WTC11 (cell line): ENCODE measurements around the gene SRM. TPM values are rescaled to one million over a fixed set of nuclear protein-coding genes. Genes with fewer than 3 reads are reported as not detected.
"Not testable (repeated sequence)": the region's sequence is repeated elsewhere in the genome, so short reads cannot be mapped to it uniquely, and the experiment has no call there.

ENCODE experiments used
- ATAC-seq: fragments of 200-7000 bp; cut with Tn5 transposase; 2 replicates; pipeline ENCODE4 v1.10.0; 2021; ENCODE audit warnings: mild to moderate bottlenecking, moderate library complexity
- CTCF ChIA-PET: fragments of 300-600 bp; sonication (Branson Sonifier 250); formaldehyde crosslinking; loops from one replicate; lab custom pipeline; 2021; ENCODE audit warnings: antibody characterized with exemption; lab: Charles Lee
- POLR2A ChIA-PET: fragments of 350-600 bp; sonication (Branson Sonifier 250); formaldehyde crosslinking; loops from one replicate; lab custom pipeline; 2021; ENCODE audit warnings: antibody characterized with exemption; lab: Charles Lee
- DNase-seq: peaks from one replicate; pipeline ENCODE4 v3.0.0; 2021; ENCODE audit warnings: low spot score
- H3K27ac Mint-ChIP-seq: 2 replicates; pipeline ENCODE4 v1.8.0; 2021; ENCODE audit warnings: mixed read lengths
- H3K27me3 Mint-ChIP-seq: 2 replicates; pipeline ENCODE4 v1.8.0; 2021; ENCODE audit warnings: low read depth, mild to moderate bottlenecking, moderate library complexity, mixed read lengths
- H3K36me3 Mint-ChIP-seq: 2 replicates; pipeline ENCODE4 v1.8.0; 2021; ENCODE audit warnings: mixed read lengths
- H3K4me1 Mint-ChIP-seq: 2 replicates; pipeline ENCODE4 v1.8.0; 2022; ENCODE audit warnings: mixed read lengths
- H3K4me3 Mint-ChIP-seq: 2 replicates; pipeline ENCODE4 v1.8.0; 2021; ENCODE audit warnings: mild to moderate bottlenecking, moderate library complexity, mixed read lengths
- H3K9me3 Mint-ChIP-seq: 2 replicates; pipeline ENCODE4 v1.8.0; 2021; ENCODE audit warnings: mixed read lengths
- AFF4 ChIP-seq: sonication (generic); formaldehyde crosslinking; IDR thresholded peaks from 2 replicates; pipeline ENCODE4 v1.8.1; 2023; ENCODE audit warnings: mild to moderate bottlenecking, missing genetic modification reagents, borderline replicate concordance
- CBFB ChIP-seq: sonication (generic); formaldehyde crosslinking; IDR thresholded peaks from 2 replicates; pipeline ENCODE4 v1.8.1; 2022; ENCODE audit warnings: mild to moderate bottlenecking, low read depth, missing genetic modification reagents
- ELF4 ChIP-seq: sonication (generic); formaldehyde crosslinking; IDR thresholded peaks from 2 replicates; pipeline ENCODE4 v1.8.1; 2022; ENCODE audit warnings: low read depth, mild to moderate bottlenecking, moderate library complexity, missing genetic modification reagents
- EMX1 ChIP-seq: fragments of 250-450 bp; sonication (Bioruptor Pico); IDR thresholded peaks from 2 replicates; pipeline ENCODE4 v1.8.0; 2021; ENCODE audit warnings: mild to moderate bottlenecking
- OVOL2 ChIP-seq: fragments of 250-450 bp; sonication (Bioruptor Pico); IDR thresholded peaks from 2 replicates; pipeline ENCODE4 v1.9.0; 2021; ENCODE audit warnings: mild to moderate bottlenecking, borderline replicate concordance
- TEAD1 ChIP-seq: sonication (generic); formaldehyde crosslinking; IDR thresholded peaks from 2 replicates; pipeline ENCODE4 v1.8.0; 2022; ENCODE audit warnings: mild to moderate bottlenecking, missing genetic modification reagents
- TP53 ChIP-seq: sonication (generic); formaldehyde crosslinking; IDR thresholded peaks from 2 replicates; pipeline ENCODE4 v1.8.1; 2023; ENCODE audit warnings: mild to moderate bottlenecking, missing genetic modification reagents
- ZNF396 ChIP-seq: fragments of 250-450 bp; sonication (Bioruptor Pico); IDR thresholded peaks from 2 replicates; pipeline ENCODE4 v1.8.0; 2021; ENCODE audit warnings: mild to moderate bottlenecking, moderate library complexity, borderline replicate concordance
- total RNA-seq: library from RNA; stranded (reverse); gene quantifications from 3 replicates; pipeline ENCODE4 v1.2.3, GENCODE V29; 2021
- TF ChIP-seq, protein P1 (sequence below): fragments of 250-450 bp; sonication (Bioruptor Pico); IDR thresholded peaks from 2 replicates; pipeline ENCODE4 v2.1.2; 2022; ENCODE audit warnings: mild to moderate bottlenecking, moderate library complexity
- TF ChIP-seq, protein P2 (sequence below): fragments of 250-450 bp; sonication (Bioruptor Pico); IDR thresholded peaks from 2 replicates; pipeline ENCODE4 v1.8.0; 2021; ENCODE audit warnings: mild to moderate bottlenecking
- TF ChIP-seq, protein P3 (sequence below): sonication (generic); formaldehyde crosslinking; IDR thresholded peaks from 2 replicates; pipeline ENCODE4 v1.8.0; 2023; ENCODE audit warnings: missing genetic modification reagents
- TF ChIP-seq, protein P4 (sequence below): sonication (generic); formaldehyde crosslinking; IDR thresholded peaks from 2 replicates; pipeline ENCODE4 v1.8.0; 2023; ENCODE audit warnings: missing genetic modification reagents, mild to moderate bottlenecking, borderline replicate concordance

SRM gene
- total RNA-seq, 1 experiment from 2014 or later = 200 TPM

DNA sequence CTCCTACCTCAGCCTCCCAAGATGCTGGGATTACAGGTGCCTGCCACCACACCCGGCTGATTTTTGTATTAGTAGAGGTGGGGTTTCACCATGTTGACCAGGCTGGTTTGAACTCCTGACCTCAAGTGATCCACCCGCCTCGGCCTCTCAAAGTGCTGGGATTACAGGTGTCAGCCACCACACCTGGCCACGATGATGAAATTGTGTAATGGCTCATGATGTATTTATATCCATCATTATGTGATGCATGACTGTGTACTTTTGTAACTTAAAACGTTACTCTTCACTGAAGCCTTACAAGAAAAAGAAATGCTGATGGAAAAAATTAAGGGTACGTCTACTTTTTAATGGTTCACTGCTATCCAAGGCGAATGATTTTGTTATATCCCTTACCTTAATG, 39.8 kb downstream of the SRM start (continued):
- TF ChIP-seq AFF4 (CRISPR knock-in tag) = no peak

- H3K9me3 Mint-ChIP-seq, POLR2A ChIA-PET, CTCF ChIA-PET, ATAC-seq, H3K27ac Mint-ChIP-seq, DNase-seq, H3K4me1 Mint-ChIP-seq, H3K27me3 Mint-ChIP-seq, H3K4me3 Mint-ChIP-seq: not testable (repeated sequence)
- peaks cover 89% of the 10 kb centered on the region for H3K36me3 Mint-ChIP-seq
Measured at GRCh38 chr1:11019358-11019757, 40.5 kb downstream of the SRM start.

- TF ChIP-seq EMX1 (CRISPR knock-in tag) = 0 out of 2 replicates have a peak, but pooled peaks have one; percentile 34
- TF ChIP-seq, protein P1, sequence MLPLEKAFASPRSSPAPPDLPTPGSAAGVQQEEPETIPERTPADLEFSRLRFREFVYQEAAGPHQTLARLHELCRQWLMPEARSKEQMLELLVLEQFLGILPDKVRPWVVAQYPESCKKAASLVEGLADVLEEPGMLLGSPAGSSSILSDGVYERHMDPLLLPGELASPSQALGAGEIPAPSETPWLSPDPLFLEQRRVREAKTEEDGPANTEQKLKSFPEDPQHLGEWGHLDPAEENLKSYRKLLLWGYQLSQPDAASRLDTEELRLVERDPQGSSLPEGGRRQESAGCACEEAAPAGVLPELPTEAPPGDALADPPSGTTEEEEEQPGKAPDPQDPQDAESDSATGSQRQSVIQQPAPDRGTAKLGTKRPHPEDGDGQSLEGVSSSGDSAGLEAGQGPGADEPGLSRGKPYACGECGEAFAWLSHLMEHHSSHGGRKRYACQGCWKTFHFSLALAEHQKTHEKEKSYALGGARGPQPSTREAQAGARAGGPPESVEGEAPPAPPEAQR (CRISPR knock-in tag) = no peak
- Mint-ChIP-seq H3K4me1 (peaks cover 22% of the 10 kb centered on the region), H3K27me3 (no peaks in the 10 kb centered on the region), H3K9me3 (no peaks in the 10 kb centered on the region), H3K36me3 (peaks cover 40% of the 10 kb centered on the region), H3K27ac (peak overlapping the region; percentile 91), H3K4me3 (peak overlapping the region; percentile 91)
- ATAC-seq = 0 out of 2 replicates have a peak, but pooled peaks have one; percentile 2
- ChIA-PET CTCF (no interaction called here), POLR2A (no interaction called here)
- DNase-seq = no peak
Measured at GRCh38 chr1:11013160-11013531, 46.7 kb downstream of the SRM start.

GRCh38 chr1:11012260-11013159, 47.3 kb downstream of the SRM start, which contains the start of gene TARDBP:
Gene TARDBP, plus strand, starts transcription at chr1:11012654. Its CDS starts 1,074 bp downstream, at chr1:11013728.
- peaks cover 38% of the 10 kb centered on the region for H3K36me3 Mint-ChIP-seq
- ATAC-seq (peak; percentile 92), DNase-seq (peak; percentile 89)
- CTCF ChIA-PET = interaction anchor here (0.6 to 1.1 kb wide), 3 partner anchors 32 to 51 kb away, joined by 3 read pairs; no protein-coding TSS in a partner anchor
- no peaks in the 10 kb centered on the region for H3K9me3 Mint-ChIP-seq
- peak within 1 kb of the TSS; percentile 91 for H3K4me3 Mint-ChIP-seq
- H3K27me3 Mint-ChIP-seq = no peaks in the 10 kb centered on the region
- peak within 1 kb of the TSS; percentile 99 for H3K27ac Mint-ChIP-seq
- POLR2A ChIA-PET = interaction anchor here (0.7 to 0.9 kb wide), 3 partner anchors 32 to 51 kb away, joined by 3 to 8 read pairs (median 3); partner anchors contain the start of gene SRM
- peaks cover 22% of the 10 kb centered on the region for H3K4me1 Mint-ChIP-seq
- TF ChIP-seq, protein P2, sequence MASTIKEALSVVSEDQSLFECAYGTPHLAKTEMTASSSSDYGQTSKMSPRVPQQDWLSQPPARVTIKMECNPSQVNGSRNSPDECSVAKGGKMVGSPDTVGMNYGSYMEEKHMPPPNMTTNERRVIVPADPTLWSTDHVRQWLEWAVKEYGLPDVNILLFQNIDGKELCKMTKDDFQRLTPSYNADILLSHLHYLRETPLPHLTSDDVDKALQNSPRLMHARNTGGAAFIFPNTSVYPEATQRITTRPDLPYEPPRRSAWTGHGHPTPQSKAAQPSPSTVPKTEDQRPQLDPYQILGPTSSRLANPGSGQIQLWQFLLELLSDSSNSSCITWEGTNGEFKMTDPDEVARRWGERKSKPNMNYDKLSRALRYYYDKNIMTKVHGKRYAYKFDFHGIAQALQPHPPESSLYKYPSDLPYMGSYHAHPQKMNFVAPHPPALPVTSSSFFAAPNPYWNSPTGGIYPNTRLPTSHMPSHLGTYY (CRISPR knock-in tag) = no peak
- TF ChIP-seq, protein P3, sequence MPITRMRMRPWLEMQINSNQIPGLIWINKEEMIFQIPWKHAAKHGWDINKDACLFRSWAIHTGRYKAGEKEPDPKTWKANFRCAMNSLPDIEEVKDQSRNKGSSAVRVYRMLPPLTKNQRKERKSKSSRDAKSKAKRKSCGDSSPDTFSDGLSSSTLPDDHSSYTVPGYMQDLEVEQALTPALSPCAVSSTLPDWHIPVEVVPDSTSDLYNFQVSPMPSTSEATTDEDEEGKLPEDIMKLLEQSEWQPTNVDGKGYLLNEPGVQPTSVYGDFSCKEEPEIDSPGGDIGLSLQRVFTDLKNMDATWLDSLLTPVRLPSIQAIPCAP = no peak
- TF ChIP-seq OVOL2 (no peak), ZNF396 (CRISPR knock-in tag) (no peak), CBFB (no peak), ELF4 (CRISPR knock-in tag) (no peak), TP53 (no peak), TEAD1 (CRISPR knock-in tag) (peak; percentile 63; the same call in 1 of the 2 replicates)
- TF ChIP-seq, protein P4, sequence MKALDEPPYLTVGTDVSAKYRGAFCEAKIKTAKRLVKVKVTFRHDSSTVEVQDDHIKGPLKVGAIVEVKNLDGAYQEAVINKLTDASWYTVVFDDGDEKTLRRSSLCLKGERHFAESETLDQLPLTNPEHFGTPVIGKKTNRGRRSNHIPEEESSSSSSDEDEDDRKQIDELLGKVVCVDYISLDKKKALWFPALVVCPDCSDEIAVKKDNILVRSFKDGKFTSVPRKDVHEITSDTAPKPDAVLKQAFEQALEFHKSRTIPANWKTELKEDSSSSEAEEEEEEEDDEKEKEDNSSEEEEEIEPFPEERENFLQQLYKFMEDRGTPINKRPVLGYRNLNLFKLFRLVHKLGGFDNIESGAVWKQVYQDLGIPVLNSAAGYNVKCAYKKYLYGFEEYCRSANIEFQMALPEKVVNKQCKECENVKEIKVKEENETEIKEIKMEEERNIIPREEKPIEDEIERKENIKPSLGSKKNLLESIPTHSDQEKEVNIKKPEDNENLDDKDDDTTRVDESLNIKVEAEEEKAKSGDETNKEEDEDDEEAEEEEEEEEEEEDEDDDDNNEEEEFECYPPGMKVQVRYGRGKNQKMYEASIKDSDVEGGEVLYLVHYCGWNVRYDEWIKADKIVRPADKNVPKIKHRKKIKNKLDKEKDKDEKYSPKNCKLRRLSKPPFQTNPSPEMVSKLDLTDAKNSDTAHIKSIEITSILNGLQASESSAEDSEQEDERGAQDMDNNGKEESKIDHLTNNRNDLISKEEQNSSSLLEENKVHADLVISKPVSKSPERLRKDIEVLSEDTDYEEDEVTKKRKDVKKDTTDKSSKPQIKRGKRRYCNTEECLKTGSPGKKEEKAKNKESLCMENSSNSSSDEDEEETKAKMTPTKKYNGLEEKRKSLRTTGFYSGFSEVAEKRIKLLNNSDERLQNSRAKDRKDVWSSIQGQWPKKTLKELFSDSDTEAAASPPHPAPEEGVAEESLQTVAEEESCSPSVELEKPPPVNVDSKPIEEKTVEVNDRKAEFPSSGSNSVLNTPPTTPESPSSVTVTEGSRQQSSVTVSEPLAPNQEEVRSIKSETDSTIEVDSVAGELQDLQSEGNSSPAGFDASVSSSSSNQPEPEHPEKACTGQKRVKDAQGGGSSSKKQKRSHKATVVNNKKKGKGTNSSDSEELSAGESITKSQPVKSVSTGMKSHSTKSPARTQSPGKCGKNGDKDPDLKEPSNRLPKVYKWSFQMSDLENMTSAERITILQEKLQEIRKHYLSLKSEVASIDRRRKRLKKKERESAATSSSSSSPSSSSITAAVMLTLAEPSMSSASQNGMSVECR (CRISPR knock-in tag) = peak; percentile 95
- TF ChIP-seq, protein P1 (CRISPR knock-in tag) = no peak
